HepG2 (cell line): ENCODE measurements around the gene FANCG. TPM values are rescaled to one million over a fixed set of nuclear protein-coding genes. Genes with fewer than 3 reads are reported as not detected.

Experiments used
- ATM ChIP-seq: fragments of 450-650 bp; IDR thresholded peaks from 2 replicates; pipeline ENCODE4 v1.7.1; 2017; ENCODE audit warnings: mild to moderate bottlenecking, borderline replicate concordance
- CREB1 ChIP-seq, 2 experiments: fragments of 450-650 bp in 1 of 2; IDR thresholded peaks; 2 replicates each; pipeline ENCODE4 v1.6.1; 2016 to 2017; ENCODE audit warnings: control low read depth in 1 of 2, mild to moderate bottlenecking in 1 of 2, missing compliant biosample characterization in 1 of 2, missing genetic modification characterization in 1 of 2
- PCBP2 ChIP-seq: fragments of 200-400 bp; formaldehyde crosslinking; optimal IDR thresholded peaks from 2 replicates; pipeline ENCODE3; 2018; ENCODE audit warnings: low read length, low read depth; ENCODE audit not compliant: poor library complexity, severe bottlenecking
- ZNF281 ChIP-seq: sonication (generic); formaldehyde crosslinking; IDR thresholded peaks from 2 replicates; pipeline ENCODE4 v1.4.0; 2020; ENCODE audit warnings: missing genetic modification reagents, borderline replicate concordance
- ZNF318 ChIP-seq: sonication (generic); formaldehyde crosslinking; IDR thresholded peaks from 2 replicates; pipeline ENCODE4 v1.4.0; 2020; ENCODE audit warnings: mild to moderate bottlenecking, missing genetic modification reagents
- ZNF503 ChIP-seq: sonication (generic); formaldehyde crosslinking; IDR thresholded peaks from 2 replicates; pipeline ENCODE4 v1.4.0; 2020; ENCODE audit warnings: missing genetic modification reagents
- polyA plus RNA-seq, 8 experiments: library from polyadenylated mRNA; depleted of rRNA in 3 of 8; stranded (reverse) in 7 of 8; unstranded in 1 of 8; fragments of >200 nt; fragmentation: Illumina TruSeq in 4 of 8; extraction: Trizol in 4 of 8; gene quantifications; 2 replicates each; pipeline versions ENCODE4 v1.2.1 to v1.2.3, GENCODE V29; 2011 to 2016; ENCODE audit warnings: low read depth in 4 of 8, missing spikeins in 1 of 8, mixed read lengths in 1 of 8; ENCODE audit not compliant: insufficient read depth in 1 of 8
- total RNA-seq, 5 experiments: library from RNA; depleted of rRNA; stranded (reverse); fragments of >200 nt; fragmentation: Illumina TruSeq; extraction: Trizol; gene quantifications; 2 replicates each; pipeline ENCODE4 v1.2.3, GENCODE V29; 2016; ENCODE audit warnings: low read depth in 1 of 5
- TF ChIP-seq, protein P1 (sequence below): sonication (generic); formaldehyde crosslinking; conservative IDR thresholded peaks from 2 replicates; pipeline ENCODE4 v1.8.1; 2023; ENCODE audit warnings: missing genetic modification reagents

FANCG gene
- total and polyA plus RNA-seq, 2 of the 13 experiments (the other 11 are each of a cell fraction or from before 2014, with no cell fraction given), result 14.4 to 45.1 TPM

- no peak for TF ChIP-seq ZNF318 (CRISPR knock-in tag)
- TF ChIP-seq, protein P1, sequence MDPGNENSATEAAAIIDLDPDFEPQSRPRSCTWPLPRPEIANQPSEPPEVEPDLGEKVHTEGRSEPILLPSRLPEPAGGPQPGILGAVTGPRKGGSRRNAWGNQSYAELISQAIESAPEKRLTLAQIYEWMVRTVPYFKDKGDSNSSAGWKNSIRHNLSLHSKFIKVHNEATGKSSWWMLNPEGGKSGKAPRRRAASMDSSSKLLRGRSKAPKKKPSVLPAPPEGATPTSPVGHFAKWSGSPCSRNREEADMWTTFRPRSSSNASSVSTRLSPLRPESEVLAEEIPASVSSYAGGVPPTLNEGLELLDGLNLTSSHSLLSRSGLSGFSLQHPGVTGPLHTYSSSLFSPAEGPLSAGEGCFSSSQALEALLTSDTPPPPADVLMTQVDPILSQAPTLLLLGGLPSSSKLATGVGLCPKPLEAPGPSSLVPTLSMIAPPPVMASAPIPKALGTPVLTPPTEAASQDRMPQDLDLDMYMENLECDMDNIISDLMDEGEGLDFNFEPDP (CRISPR knock-in tag), result 0 out of 2 replicates have a peak, but pooled peaks have one; percentile 33
- TF ChIP-seq CREB1 (IDR thresholded peaks at IDR 0.05), result no peak
- TF ChIP-seq CREB1 (CRISPR knock-in tag; IDR thresholded peaks at IDR 0.05), result peak; percentile 47; the same call in 1 of the 2 replicates
- TF ChIP-seq PCBP2, result no peak
- TF ChIP-seq ATM, result no peak
- TF ChIP-seq ZNF281 (CRISPR knock-in tag), result no peak
- no peak for TF ChIP-seq ZNF503
These were observed at the start of gene FANCG (continued) for GRCh38 chr9:35079426-35080341.
